RWPE1 (cell line): ENCODE data around the gene PC.
"Not testable (repeated sequence)": the region's sequence is repeated elsewhere in the genome, so short reads cannot be mapped to it uniquely, and the experiment has no call there.

Source experiments
- CTCF ChIA-PET: fragments of 350-600 bp; sonication (Branson Sonifier 250); formaldehyde crosslinking; extraction: SDS; loops from one replicate; lab custom pipeline; 2021; lab: Yijun Ruan, JAX
- POLR2A ChIA-PET: fragments of 400-600 bp; formaldehyde crosslinking; extraction: SDS; loops from one replicate; lab custom pipeline; 2020; ENCODE audit warnings: antibody characterized with exemption; ENCODE audit not compliant: low non-redundant PET; lab: Yijun Ruan, JAX
- DNase-seq: peaks from one replicate; pipeline ENCODE4 v3.0.0; 2012; ENCODE audit warnings: low spot score
- H3K27ac ChIP-seq: fragments of 450-650 bp; 2 replicates; pipeline ENCODE4 v1.5.1; 2017
- CTCF ChIP-seq: fragments of 450-650 bp; conservative IDR thresholded peaks from 2 replicates; pipeline ENCODE4 v1.5.1; 2017; ENCODE audit warnings: low read depth, mild to moderate bottlenecking

PC gene

GRCh38 chr11:66842501-66842895 lies 115.7 kb downstream of the PC start:
- POLR2A ChIA-PET = interaction anchor here (0.6 kb wide), 2 partner anchors 185 to 425 kb away, joined by 3 to 9 read pairs; no protein-coding TSS in a partner anchor
- H3K27ac ChIP-seq = peak overlapping the region; percentile 89

GRCh38 chr11:66841861-66842260 lies 116.3 kb downstream of the PC start:
- ChIA-PET POLR2A (interaction anchor here (0.6 kb wide), 1 partner anchor 424 kb away, joined by 3 read pairs; no protein-coding TSS in a partner anchor), CTCF (interaction anchor here (0.6 to 1.0 kb wide), 2 partner anchors 133 to 134 kb away, joined by 3 read pairs; partner anchors contain the start of gene C11orf86)
- DNase-seq = no peak
- no peak for TF ChIP-seq CTCF
- peak overlapping the region; percentile 89 for H3K27ac ChIP-seq

More at GRCh38 chr11:66842501-66842895, 115.7 kb downstream of the PC start:
- TF ChIP-seq CTCF = no peak
- no peak for DNase-seq
- CTCF ChIA-PET = interaction anchor here (1.0 to 1.8 kb wide), 2 partner anchors 8 to 134 kb away, joined by 3 to 6 read pairs; no protein-coding TSS in a partner anchor

GRCh38 chr11:66840317-66841091 lies 117.7 kb downstream of the PC start:
- DNase-seq = no peak
- peak overlapping the region; percentile 89 for H3K27ac ChIP-seq
- CTCF ChIA-PET = interaction anchor here (1.0 kb wide), 1 partner anchor 11 kb away, joined by 5 read pairs; no protein-coding TSS in a partner anchor
- TF ChIP-seq CTCF = no peak
- POLR2A ChIA-PET = interaction anchor here (0.7 kb wide), 1 partner anchor 137 kb away, joined by 3 read pairs; no protein-coding TSS in a partner anchor

- POLR2A ChIA-PET = no interaction called here
- TF ChIP-seq CTCF = no peak
- CTCF ChIA-PET = no interaction called here
- no peak for DNase-seq
- H3K27ac ChIP-seq = peak overlapping the region; percentile 61
Observed at GRCh38 chr11:66835768-66836405, 122.3 kb downstream of the PC start.

GRCh38 chr11:66834943-66835342 lies 123.2 kb downstream of the PC start:
- ChIA-PET CTCF (interaction anchor here (0.6 to 1.3 kb wide), 6 partner anchors 8 to 142 kb away, joined by 3 to 9 read pairs (median 6); partner anchors contain the start of gene RCE1), POLR2A (no interaction called here)
- H3K27ac ChIP-seq = no peak overlapping the region
- TF ChIP-seq CTCF = no peak
- no peak for DNase-seq

GRCh38 chr11:66834539-66834845 lies 123.7 kb downstream of the PC start:
- no peak; the same call in none of the 2 replicates for TF ChIP-seq CTCF
- H3K27ac ChIP-seq = no peak overlapping the region
- POLR2A ChIA-PET = no interaction called here
- CTCF ChIA-PET = interaction anchor here (0.6 to 1.3 kb wide), 7 partner anchors 9 to 413 kb away, joined by 3 to 9 read pairs (median 6); partner anchors contain the start of gene RCE1
- DNase-seq = no peak

GRCh38 chr11:66824573-66824972 lies 133.6 kb downstream of the PC start:
- CTCF ChIA-PET, DNase-seq, POLR2A ChIA-PET, H3K27ac ChIP-seq: not testable (repeated sequence)
